GM10847 (cell line): ENCODE measurements around the gene STK32A.

Source experiments
- POLR2A ChIP-seq: IDR thresholded peaks from 2 replicates; pipeline ENCODE4 v1.6.1; 2011; ENCODE audit not compliant: insufficient read length; ENCODE audit errors: extremely low read depth

STK32A gene

GRCh38 chr5:147317978-147318684 is 83.3 kb downstream of the STK32A start:
- no peak for TF ChIP-seq POLR2A

GRCh38 chr5:147321569-147321968 is 86.7 kb downstream of the STK32A start:
- TF ChIP-seq POLR2A: no peak

GRCh38 chr5:147327421-147327820 is 92.6 kb downstream of the STK32A start:
- TF ChIP-seq POLR2A: no peak

- TF ChIP-seq POLR2A: no peak
Observed at GRCh38 chr5:147327905-147328304, 93.1 kb downstream of the STK32A start.

GRCh38 chr5:147332658-147333057 is 97.8 kb downstream of the STK32A start:
- TF ChIP-seq POLR2A: no peak

GRCh38 chr5:147336876-147337275 is 102.0 kb downstream of the STK32A start:
- no peak for TF ChIP-seq POLR2A

GRCh38 chr5:147339313-147339712 is 104.5 kb downstream of the STK32A start:
- TF ChIP-seq POLR2A: no peak

- no peak for TF ChIP-seq POLR2A
Observed at GRCh38 chr5:147340941-147341340, 106.1 kb downstream of the STK32A start.

- no peak for TF ChIP-seq POLR2A
Observed at GRCh38 chr5:147341345-147341744, 106.5 kb downstream of the STK32A start.

- no peak for TF ChIP-seq POLR2A
Observed at GRCh38 chr5:147344861-147345260, 110.0 kb downstream of the STK32A start.

GRCh38 chr5:147346006-147346561 is 111.3 kb downstream of the STK32A start:
- no peak for TF ChIP-seq POLR2A

- no peak for TF ChIP-seq POLR2A
Observed at GRCh38 chr5:147348046-147348445, 113.2 kb downstream of the STK32A start.

GRCh38 chr5:147348451-147348850 is 113.6 kb downstream of the STK32A start:
- TF ChIP-seq POLR2A: no peak

- no peak for TF ChIP-seq POLR2A
Observed at GRCh38 chr5:147349241-147349640, 114.4 kb downstream of the STK32A start.

GRCh38 chr5:147359101-147359500 is 124.3 kb downstream of the STK32A start:
- no peak for TF ChIP-seq POLR2A

GRCh38 chr5:147359581-147359980 is 124.8 kb downstream of the STK32A start:
- TF ChIP-seq POLR2A: no peak

GRCh38 chr5:147360816-147361215 is 126.0 kb downstream of the STK32A start:
- TF ChIP-seq POLR2A: no peak

GRCh38 chr5:147361441-147362175 is 126.8 kb downstream of the STK32A start:
- TF ChIP-seq POLR2A: no peak
